T47D (cell line): ENCODE results near the gene SERPINB5.

ENCODE experiments used
- DNase-seq, 2 experiments: peaks; one replicate each; pipeline versions ENCODE4 v3.0.0 to v3.0.0-alpha.2; 2011 to 2012; ENCODE audit warnings: low read depth in 1 of 2, low spot score in 1 of 2
- JUND ChIP-seq: IDR thresholded peaks from 2 replicates; pipeline ENCODE4 v1.6.1; 2012; ENCODE audit warnings: low read depth
- in situ Hi-C: cut with HindIII; loops from 2 replicates; pipeline ENCODE4 v1.10.0; 2016; ENCODE audit warnings: low sequenced_read_pairs, low pct_unique_long_range_greater_than_20kb

SERPINB5 gene

DNA sequence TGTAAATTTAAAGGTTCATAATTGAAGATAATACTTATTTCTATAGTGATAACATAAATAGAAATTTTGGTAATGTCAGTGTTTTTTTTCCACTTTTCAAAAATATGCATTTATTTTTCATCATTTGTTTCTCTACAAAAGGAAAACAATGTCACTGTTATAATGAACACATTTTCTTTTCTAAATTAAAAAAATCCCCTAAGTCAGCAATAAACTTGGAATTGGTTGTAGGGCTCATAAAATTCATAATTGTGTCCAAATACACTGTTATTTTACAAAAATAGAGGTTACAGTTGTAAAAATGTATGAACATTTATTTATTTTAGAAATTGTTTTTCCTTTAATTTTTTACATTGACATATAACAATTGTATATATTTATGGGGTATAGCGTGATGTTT lies 39.0 kb downstream of the SERPINB5 start:
- no peak for DNase-seq
- no peak for TF ChIP-seq JUND
- in situ Hi-C loops: no loop called here

- in situ Hi-C loops: no loop called here
- TF ChIP-seq JUND: no peak
- peak; percentile 1 to 77 for DNase-seq
These were observed 41.6 kb downstream of the SERPINB5 start for GRCh38 chr18:63518178-63519012.

DNA sequence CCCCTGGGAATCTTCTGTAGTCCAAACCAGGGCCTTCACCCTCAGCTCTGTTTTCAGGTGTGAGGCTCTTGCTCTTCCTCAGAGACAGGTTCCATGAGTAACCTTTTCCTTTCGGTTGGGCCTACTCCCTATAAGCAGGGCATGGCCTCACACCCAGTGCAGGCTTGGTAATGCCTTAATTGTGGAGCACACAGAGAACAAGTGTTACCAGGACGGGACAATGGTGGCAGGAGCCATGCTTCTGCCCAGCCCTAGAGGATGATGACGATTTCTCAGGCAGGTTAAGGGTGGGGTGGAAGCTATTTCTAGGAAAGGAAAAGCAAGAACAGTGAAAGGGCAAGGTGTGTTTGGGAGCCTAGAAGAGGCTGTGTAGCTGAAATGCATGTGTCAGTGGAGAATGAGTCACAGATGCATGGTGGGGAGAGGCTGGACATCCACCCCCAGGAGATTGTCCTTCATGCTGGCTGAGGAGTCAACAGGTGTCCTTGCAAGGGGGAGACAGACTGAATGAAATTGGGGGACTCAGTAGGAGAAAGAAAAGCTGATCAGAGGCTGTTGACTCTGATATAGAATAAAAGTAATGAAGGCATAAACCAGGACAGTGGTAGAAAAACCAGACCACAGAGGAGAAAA lies 43.4 kb downstream of the SERPINB5 start:
- in situ Hi-C loops: no loop called here
- TF ChIP-seq JUND: no peak
- DNase-seq: no peak

DNA sequence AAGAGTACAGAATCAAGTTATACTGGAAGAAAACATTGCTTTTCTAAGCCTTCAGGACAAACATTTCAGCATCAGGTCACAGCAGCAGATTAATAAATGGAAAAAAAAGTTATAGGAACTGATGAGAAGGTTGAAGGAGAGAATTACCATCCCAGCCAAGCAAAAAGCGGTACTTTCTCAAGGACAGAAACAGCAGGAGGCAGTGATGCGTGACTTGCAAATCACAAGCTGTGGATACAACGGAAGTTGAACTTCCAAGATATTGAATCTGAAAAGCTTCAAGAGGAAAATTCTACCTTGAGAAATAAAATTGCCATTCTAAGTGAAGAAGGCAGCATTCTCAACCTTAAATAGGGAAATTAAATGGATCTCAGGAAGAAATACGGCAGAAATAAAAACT lies 46.9 kb downstream of the SERPINB5 start:
- TF ChIP-seq JUND: no peak
- in situ Hi-C loops: no loop called here
- peak in 1 of 2 experiments; percentile 8 for DNase-seq

- no peak for TF ChIP-seq JUND
- in situ Hi-C loops: no loop called here
- no peak for DNase-seq
These were observed 50.5 kb downstream of the SERPINB5 start for GRCh38 chr18:63527251-63527650.

- no peak for TF ChIP-seq JUND
- in situ Hi-C loops: no loop called here
- DNase-seq: no peak
These were observed 52.2 kb downstream of the SERPINB5 start for GRCh38 chr18:63528863-63529492.

DNA sequence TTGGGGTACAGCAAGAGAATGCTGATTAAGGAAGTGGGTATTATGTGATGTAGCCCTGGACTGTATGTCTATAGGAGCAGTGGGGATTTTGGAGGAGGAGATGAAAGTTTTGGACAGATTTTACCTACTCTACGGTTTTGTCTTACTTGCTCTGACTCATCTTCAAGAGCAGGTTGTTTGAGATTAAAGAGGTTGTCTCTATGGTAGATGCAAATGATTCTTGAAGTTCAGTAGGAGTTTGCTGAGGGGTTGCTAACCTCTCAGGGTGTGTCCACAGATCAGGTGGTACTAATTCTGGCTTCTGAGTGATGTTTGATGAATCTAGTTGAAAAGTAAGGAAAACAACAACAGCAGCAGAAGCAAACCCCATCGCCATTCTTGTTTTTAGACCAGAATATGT lies 55.7 kb downstream of the SERPINB5 start:
- TF ChIP-seq JUND: no peak
- DNase-seq: no peak
- in situ Hi-C loops: no loop called here

GRCh38 chr18:63534615-63535014 lies 57.9 kb downstream of the SERPINB5 start:
- TF ChIP-seq JUND: no peak
- in situ Hi-C loops: no loop called here
- DNase-seq: no peak

GRCh38 chr18:63539904-63540510 lies 63.2 kb downstream of the SERPINB5 start:
- in situ Hi-C loops: no loop called here
- no peak for DNase-seq
- no peak for TF ChIP-seq JUND

DNA sequence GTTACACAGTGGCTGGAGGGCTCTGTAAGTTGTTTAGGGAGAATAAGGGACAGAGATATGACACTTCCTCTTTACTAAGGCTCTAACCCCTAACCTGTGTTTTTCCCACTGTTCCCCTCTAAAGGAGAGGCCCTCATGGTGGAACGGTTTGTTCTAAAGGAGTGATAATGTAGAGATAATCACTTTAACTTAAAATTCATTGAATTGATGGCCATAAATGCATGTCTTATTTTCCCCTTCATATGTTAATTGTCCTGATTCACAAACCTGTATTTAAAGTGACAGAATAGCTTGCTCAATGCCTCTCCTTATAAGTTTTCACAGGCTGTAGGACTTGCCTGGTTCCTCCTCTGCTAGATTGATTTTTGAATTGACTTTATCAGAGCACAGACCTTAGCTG lies 65.3 kb downstream of the SERPINB5 start, which contains the start of gene SERPINB12:
Gene SERPINB12, plus strand, starts transcription at position 301 of the 400 bp plus-strand sequence. CDS start 13,791 bp downstream, outside the sequence.
- TF ChIP-seq JUND: no peak
- in situ Hi-C loops: no loop called here

GRCh38 chr18:63544017-63544416 lies 67.3 kb downstream of the SERPINB5 start:
- in situ Hi-C loops: no loop called here
- TF ChIP-seq JUND: no peak
- no peak for DNase-seq

More for the DNA sequence above, 65.3 kb downstream of the SERPINB5 start, which contains the start of gene SERPINB12:
- no peak for DNase-seq

- TF ChIP-seq JUND: no peak
- in situ Hi-C loops: no loop called here
- DNase-seq: no peak
These were observed 68.2 kb downstream of the SERPINB5 start for GRCh38 chr18:63545000-63545399.
